ENCODE data around the gene ACVRL1.
A peak's percentile ranks its signal among the peaks of the same experiment; 100 is the strongest.

Gene ACVRL1

DNA sequence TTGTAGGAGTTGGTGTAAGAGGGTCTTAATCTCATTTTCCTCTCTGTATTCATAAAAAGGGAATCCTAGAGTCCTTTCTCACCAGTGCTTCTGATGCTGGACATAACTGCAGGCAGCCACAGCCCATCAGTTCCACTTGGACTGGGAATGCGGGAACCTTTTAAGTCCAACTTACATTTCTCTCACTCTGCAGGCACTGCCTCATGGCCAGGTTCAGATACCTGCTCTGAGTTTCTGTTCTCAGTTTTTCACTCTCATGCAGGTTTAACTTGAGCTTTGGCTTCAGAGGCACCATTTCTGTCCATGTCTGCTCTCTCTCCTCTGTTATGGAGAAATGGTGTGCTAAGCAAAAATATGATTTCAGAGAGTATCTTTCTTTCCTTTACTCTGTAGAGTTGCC lies 48.4 kb downstream of the ACVRL1 start:
- Histone ChIP-seq H3K27ac (ENCODE audit: low read length) (no peak overlapping the region), H3K27me3 (replicated peaks; ENCODE audit: insufficient read depth, low read length) (peaks cover 12% of the 10 kb centered on the region), H3K4me1 (ENCODE audit: low read length) (peaks cover 14% of the 10 kb centered on the region), H4K20me1 (ENCODE audit: insufficient read depth, low read length) (no peaks in the 10 kb centered on the region), H3K4me3 (ENCODE audit: low read length) (no peak overlapping the region), H3K9ac (ENCODE audit: low read length) (no peak overlapping the region), H3K4me2 (ENCODE audit: low read depth, low read length) (peak overlapping the region; percentile 27; the same call in 1 of the 2 replicates), H3K36me3 (replicated peaks; ENCODE audit: insufficient read depth, low read length) (no peaks in the 10 kb centered on the region), H3K9me3 (replicated peaks; ENCODE audit: insufficient read depth, low read length) (no peaks in the 10 kb centered on the region), H3F3A (ENCODE audit: insufficient read depth, low read length) (peaks cover 12% of the 10 kb centered on the region; the same call in 1 of the 2 replicates), H3K79me2 (ENCODE audit: low read length) (no peaks in the 10 kb centered on the region), H3K9me2 (replicated peaks; ENCODE audit: insufficient read depth, low read length) (no peaks in the 10 kb centered on the region), H2AFZ (ENCODE audit: low read length) (no peak overlapping the region)
- DNase-seq = peak; percentile 39
- TF ChIP-seq EZH2 (optimal IDR thresholded peaks at IDR 0.05; ENCODE audit: low read depth, low read length) = no peak
- no peak for TF ChIP-seq EZH2phosphoT487 (IDR thresholded peaks at IDR 0.05; ENCODE audit: low read length)
- TF ChIP-seq, protein P1, sequence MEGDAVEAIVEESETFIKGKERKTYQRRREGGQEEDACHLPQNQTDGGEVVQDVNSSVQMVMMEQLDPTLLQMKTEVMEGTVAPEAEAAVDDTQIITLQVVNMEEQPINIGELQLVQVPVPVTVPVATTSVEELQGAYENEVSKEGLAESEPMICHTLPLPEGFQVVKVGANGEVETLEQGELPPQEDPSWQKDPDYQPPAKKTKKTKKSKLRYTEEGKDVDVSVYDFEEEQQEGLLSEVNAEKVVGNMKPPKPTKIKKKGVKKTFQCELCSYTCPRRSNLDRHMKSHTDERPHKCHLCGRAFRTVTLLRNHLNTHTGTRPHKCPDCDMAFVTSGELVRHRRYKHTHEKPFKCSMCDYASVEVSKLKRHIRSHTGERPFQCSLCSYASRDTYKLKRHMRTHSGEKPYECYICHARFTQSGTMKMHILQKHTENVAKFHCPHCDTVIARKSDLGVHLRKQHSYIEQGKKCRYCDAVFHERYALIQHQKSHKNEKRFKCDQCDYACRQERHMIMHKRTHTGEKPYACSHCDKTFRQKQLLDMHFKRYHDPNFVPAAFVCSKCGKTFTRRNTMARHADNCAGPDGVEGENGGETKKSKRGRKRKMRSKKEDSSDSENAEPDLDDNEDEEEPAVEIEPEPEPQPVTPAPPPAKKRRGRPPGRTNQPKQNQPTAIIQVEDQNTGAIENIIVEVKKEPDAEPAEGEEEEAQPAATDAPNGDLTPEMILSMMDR (IDR thresholded peaks at IDR 0.05; ENCODE audit: low read length) = no peak

GRCh38 chr12:51958542-51958941 lies 51.2 kb downstream of the ACVRL1 start:
- Histone ChIP-seq H3K9ac (ENCODE audit: low read length) (no peak overlapping the region), H3K27ac (ENCODE audit: low read length) (no peak overlapping the region), H2AFZ (ENCODE audit: low read length) (no peak overlapping the region), H3K4me3 (ENCODE audit: low read length) (no peak overlapping the region), H3K4me1 (ENCODE audit: low read length) (peaks cover 14% of the 10 kb centered on the region), H3F3A (ENCODE audit: insufficient read depth, low read length) (peaks cover 12% of the 10 kb centered on the region; the same call in 1 of the 2 replicates), H3K27me3 (replicated peaks; ENCODE audit: insufficient read depth, low read length) (no peaks in the 10 kb centered on the region), H3K9me3 (replicated peaks; ENCODE audit: insufficient read depth, low read length) (no peaks in the 10 kb centered on the region), H3K36me3 (replicated peaks; ENCODE audit: insufficient read depth, low read length) (no peaks in the 10 kb centered on the region), H4K20me1 (ENCODE audit: insufficient read depth, low read length) (no peaks in the 10 kb centered on the region), H3K79me2 (ENCODE audit: low read length) (no peaks in the 10 kb centered on the region), H3K9me2 (replicated peaks; ENCODE audit: insufficient read depth, low read length) (no peaks in the 10 kb centered on the region), H3K4me2 (ENCODE audit: low read depth, low read length) (no peak overlapping the region)
- no peak for TF ChIP-seq EZH2phosphoT487 (IDR thresholded peaks at IDR 0.05; ENCODE audit: low read length)
- TF ChIP-seq, protein P1 (IDR thresholded peaks at IDR 0.05; ENCODE audit: low read length) = no peak
- TF ChIP-seq EZH2 (optimal IDR thresholded peaks at IDR 0.05; ENCODE audit: low read depth, low read length) = no peak
- no peak for DNase-seq

DNA sequence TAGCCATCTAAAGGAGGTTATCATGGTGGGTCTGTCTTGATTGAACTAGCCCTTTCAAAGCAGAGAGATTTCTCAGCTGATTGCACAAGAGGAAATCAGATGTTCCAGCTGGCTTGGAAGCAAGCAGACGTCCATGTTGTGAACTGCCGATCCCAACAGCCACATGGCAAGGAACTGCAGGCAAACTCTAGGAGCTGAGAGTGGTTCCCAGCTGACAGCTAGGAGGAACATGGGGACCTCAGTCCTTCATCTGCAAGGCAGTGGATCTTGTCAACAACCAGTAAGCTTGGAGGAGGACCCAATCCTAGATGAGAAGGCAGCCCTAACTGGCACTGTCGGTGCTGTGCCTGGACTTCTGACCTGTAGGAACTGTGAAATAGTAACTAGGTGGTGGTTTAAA lies 51.9 kb downstream of the ACVRL1 start:
- TF ChIP-seq, protein P1 (IDR thresholded peaks at IDR 0.05; ENCODE audit: low read length) = no peak
- TF ChIP-seq EZH2 (optimal IDR thresholded peaks at IDR 0.05; ENCODE audit: low read depth, low read length) (no peak), EZH2phosphoT487 (IDR thresholded peaks at IDR 0.05; ENCODE audit: low read length) (no peak)
- no peaks in the 10 kb centered on the region for H3K9me2 ChIP-seq (replicated peaks; ENCODE audit: insufficient read depth, low read length)
- H3K4me1 ChIP-seq (ENCODE audit: low read length) = peaks cover 14% of the 10 kb centered on the region
- no peak overlapping the region for H3K4me3 ChIP-seq (ENCODE audit: low read length)
- H3K9ac ChIP-seq (ENCODE audit: low read length) = no peak overlapping the region
- no peaks in the 10 kb centered on the region for H3K79me2 ChIP-seq (ENCODE audit: low read length)
- no peaks in the 10 kb centered on the region for H3K36me3 ChIP-seq (replicated peaks; ENCODE audit: insufficient read depth, low read length)
- no peaks in the 10 kb centered on the region for H3K9me3 ChIP-seq (replicated peaks; ENCODE audit: insufficient read depth, low read length)
- no peak overlapping the region for H3K27ac ChIP-seq (ENCODE audit: low read length)
- H3K4me2 ChIP-seq (ENCODE audit: low read depth, low read length) = no peak overlapping the region
- peaks cover 12% of the 10 kb centered on the region; the same call in 1 of the 2 replicates for H3F3A ChIP-seq (ENCODE audit: insufficient read depth, low read length)
- H2AFZ ChIP-seq (ENCODE audit: low read length) = no peak overlapping the region
- DNase-seq = no peak
- no peaks in the 10 kb centered on the region for H3K27me3 ChIP-seq (replicated peaks; ENCODE audit: insufficient read depth, low read length)
- no peaks in the 10 kb centered on the region for H4K20me1 ChIP-seq (ENCODE audit: insufficient read depth, low read length)
